ENCODE measurements around the gene EML6.

EML6 gene

GRCh38 chr2:54755641-54756326, 32.3 kb downstream of the EML6 start:
- H3K4me2 ChIP-seq (ENCODE audit: low read length): peak overlapping the region; percentile 90
- no peaks in the 10 kb centered on the region for H3K79me2 ChIP-seq (ENCODE audit: low read length)
- H3K4me3 ChIP-seq (ENCODE audit: low read length): peak overlapping the region; percentile 70
- peak; percentile 73 for TF ChIP-seq CTCF (IDR thresholded peaks at IDR 0.05; ENCODE audit: low read depth, low read length)
- TF ChIP-seq EZH2phosphoT487 (IDR thresholded peaks at IDR 0.05; ENCODE audit: low read depth): no peak
- peaks cover 43% of the 10 kb centered on the region for H3K4me1 ChIP-seq (ENCODE audit: low read length)
- H2AFZ ChIP-seq (ENCODE audit: low read depth, low read length): peak overlapping the region; percentile 89
- H3K9me3 ChIP-seq (ENCODE audit: insufficient read depth, low read length): no peaks in the 10 kb centered on the region
- H4K20me1 ChIP-seq (ENCODE audit: insufficient read depth, low read length): no peaks in the 10 kb centered on the region
- no peaks in the 10 kb centered on the region for H3K36me3 ChIP-seq (replicated peaks; ENCODE audit: low read depth, low read length)
- H3K9ac ChIP-seq (ENCODE audit: low read length): peak overlapping the region; percentile 33
- H3K27ac ChIP-seq (ENCODE audit: low read length): no peak overlapping the region
- H3K27me3 ChIP-seq (ENCODE audit: low read depth, low read length): no peaks in the 10 kb centered on the region

GRCh38 chr2:54757500-54757899, 34.0 kb downstream of the EML6 start:
- no peaks in the 10 kb centered on the region for H3K36me3 ChIP-seq (replicated peaks; ENCODE audit: low read depth, low read length)
- no peaks in the 10 kb centered on the region for H4K20me1 ChIP-seq (ENCODE audit: insufficient read depth, low read length)
- no peaks in the 10 kb centered on the region for H3K79me2 ChIP-seq (ENCODE audit: low read length)
- peak overlapping the region; percentile 62 for H3K4me2 ChIP-seq (ENCODE audit: low read length)
- peak overlapping the region; percentile 36; the same call in 1 of the 2 replicates for H3K9ac ChIP-seq (ENCODE audit: low read length)
- H3K4me3 ChIP-seq (ENCODE audit: low read length): peak overlapping the region; percentile 36
- H3K9me3 ChIP-seq (ENCODE audit: insufficient read depth, low read length): no peaks in the 10 kb centered on the region
- no peak for TF ChIP-seq CTCF (IDR thresholded peaks at IDR 0.05; ENCODE audit: low read depth, low read length)
- TF ChIP-seq EZH2phosphoT487 (IDR thresholded peaks at IDR 0.05; ENCODE audit: low read depth): no peak
- H3K27me3 ChIP-seq (ENCODE audit: low read depth, low read length): no peaks in the 10 kb centered on the region
- no peak overlapping the region; the same call in 1 of the 2 replicates for H3K27ac ChIP-seq (ENCODE audit: low read length)
- H2AFZ ChIP-seq (ENCODE audit: low read depth, low read length): peak overlapping the region; percentile 88
- H3K4me1 ChIP-seq (ENCODE audit: low read length): peaks cover 48% of the 10 kb centered on the region

GRCh38 chr2:54758951-54759350, 35.5 kb downstream of the EML6 start:
- H3K4me2 ChIP-seq (ENCODE audit: low read length): no peak overlapping the region
- no peak overlapping the region for H3K9ac ChIP-seq (ENCODE audit: low read length)
- no peaks in the 10 kb centered on the region for H3K27me3 ChIP-seq (ENCODE audit: low read depth, low read length)
- H2AFZ ChIP-seq (ENCODE audit: low read depth, low read length): no peak overlapping the region
- H4K20me1 ChIP-seq (ENCODE audit: insufficient read depth, low read length): no peaks in the 10 kb centered on the region
- no peak overlapping the region for H3K27ac ChIP-seq (ENCODE audit: low read length)
- TF ChIP-seq EZH2phosphoT487 (IDR thresholded peaks at IDR 0.05; ENCODE audit: low read depth) (no peak), CTCF (IDR thresholded peaks at IDR 0.05; ENCODE audit: low read depth, low read length) (no peak)
- no peak overlapping the region for H3K4me3 ChIP-seq (ENCODE audit: low read length)
- H3K4me1 ChIP-seq (ENCODE audit: low read length): peaks cover 50% of the 10 kb centered on the region
- no peaks in the 10 kb centered on the region for H3K36me3 ChIP-seq (replicated peaks; ENCODE audit: low read depth, low read length)
- H3K9me3 ChIP-seq (ENCODE audit: insufficient read depth, low read length): no peaks in the 10 kb centered on the region
- H3K79me2 ChIP-seq (ENCODE audit: low read length): no peaks in the 10 kb centered on the region

GRCh38 chr2:54760310-54760709, 36.8 kb downstream of the EML6 start:
- no peaks in the 10 kb centered on the region for H3K27me3 ChIP-seq (ENCODE audit: low read depth, low read length)
- H2AFZ ChIP-seq (ENCODE audit: low read depth, low read length): no peak overlapping the region
- H3K9me3 ChIP-seq (ENCODE audit: insufficient read depth, low read length): no peaks in the 10 kb centered on the region
- no peak overlapping the region for H3K27ac ChIP-seq (ENCODE audit: low read length)
- peaks cover 48% of the 10 kb centered on the region for H3K4me1 ChIP-seq (ENCODE audit: low read length)
- H3K9ac ChIP-seq (ENCODE audit: low read length): no peak overlapping the region
- no peak overlapping the region for H3K4me3 ChIP-seq (ENCODE audit: low read length)
- no peak for TF ChIP-seq EZH2phosphoT487 (IDR thresholded peaks at IDR 0.05; ENCODE audit: low read depth)
- no peak for TF ChIP-seq CTCF (IDR thresholded peaks at IDR 0.05; ENCODE audit: low read depth, low read length)
- no peak overlapping the region for H3K4me2 ChIP-seq (ENCODE audit: low read length)
- no peaks in the 10 kb centered on the region for H3K79me2 ChIP-seq (ENCODE audit: low read length)
- H3K36me3 ChIP-seq (replicated peaks; ENCODE audit: low read depth, low read length): no peaks in the 10 kb centered on the region
- no peaks in the 10 kb centered on the region for H4K20me1 ChIP-seq (ENCODE audit: insufficient read depth, low read length)
